HT-29 (cell line): Measurements from ENCODE around the gene IVD. TPM values are rescaled to one million over a fixed set of nuclear protein-coding genes. Genes with fewer than 3 reads are reported as not detected.
A peak's percentile ranks its signal among the peaks of the same experiment; 100 is the strongest.

ENCODE experiments used
- DNase-seq: peaks from one replicate; pipeline ENCODE4 v3.0.0-alpha.2; 2015; ENCODE audit warnings: low spot score
- total RNA-seq: library from RNA; depleted of rRNA; stranded (reverse); fragments of >200 nt; shearing (Covaris generic); gene quantifications from 2 replicates; pipeline ENCODE4 v1.2.3, GENCODE V29; 2014; rRNA removed

IVD gene
- total RNA-seq, 1 experiment from 2014 or later: 44.6 TPM

DNA sequence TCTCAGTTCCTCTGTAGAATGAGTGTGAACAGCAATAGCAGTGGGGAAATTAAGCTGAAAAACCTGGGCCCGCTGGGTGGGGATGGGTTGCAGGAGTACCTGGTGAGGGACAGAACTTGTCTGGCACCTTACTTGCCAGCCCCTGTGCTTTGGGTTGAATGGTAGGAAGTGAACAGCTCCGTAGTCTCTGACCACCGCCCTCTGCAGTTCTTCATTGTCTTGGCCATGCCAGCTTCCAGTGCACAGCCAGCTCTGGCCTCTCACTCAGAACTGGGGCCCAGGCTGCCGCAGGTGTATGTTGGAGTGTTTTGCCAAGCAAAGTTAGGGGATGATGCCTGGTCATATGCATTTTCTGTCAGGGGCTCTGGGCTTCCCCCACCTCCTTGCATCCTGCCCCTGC is 51.1 kb downstream of the IVD start:
- DNase-seq: no peak

DNA sequence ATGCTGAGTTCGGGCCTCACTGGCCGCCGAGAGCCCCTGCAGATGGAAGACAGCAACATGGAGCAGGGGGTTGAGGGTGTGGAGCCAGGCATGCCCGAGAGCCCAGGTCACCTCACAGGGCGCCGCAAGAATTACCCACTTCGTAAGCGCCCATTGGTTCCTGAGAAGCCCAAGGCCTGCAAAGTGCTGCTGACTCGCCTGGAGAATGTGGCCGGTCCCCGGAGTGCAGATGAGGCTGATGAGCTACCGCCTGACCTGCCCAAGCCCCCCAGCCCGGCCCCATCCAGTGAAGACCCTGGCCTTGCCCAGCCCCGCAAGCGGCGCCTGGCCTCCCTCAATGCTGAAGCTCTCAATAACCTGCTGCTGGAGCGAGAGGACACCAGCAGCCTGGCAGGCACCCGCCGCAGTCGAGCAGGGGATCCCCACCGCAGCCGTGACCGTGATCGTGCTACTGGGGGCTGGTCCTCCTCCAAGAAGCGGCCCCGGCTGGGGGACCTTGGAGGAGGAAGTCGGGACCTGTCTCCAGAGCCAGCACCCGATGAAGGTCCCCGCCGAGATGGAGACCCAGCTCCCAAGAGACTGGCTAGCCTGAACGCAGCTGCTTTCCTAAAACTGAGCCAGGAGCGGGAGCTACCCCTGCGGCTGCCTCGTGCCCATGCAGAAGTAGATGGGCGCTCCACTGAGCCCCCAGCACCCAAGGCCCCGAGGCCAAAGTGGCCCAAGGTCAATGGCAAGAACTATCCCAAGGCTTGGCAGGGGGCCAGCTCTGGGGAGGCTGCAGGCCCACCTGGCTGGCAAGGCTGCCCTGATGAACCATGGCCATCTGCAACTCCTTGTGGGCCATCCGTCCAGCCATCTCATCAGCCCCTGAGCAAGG is 53.1 kb downstream of the IVD start:
- no peak for DNase-seq

DNA sequence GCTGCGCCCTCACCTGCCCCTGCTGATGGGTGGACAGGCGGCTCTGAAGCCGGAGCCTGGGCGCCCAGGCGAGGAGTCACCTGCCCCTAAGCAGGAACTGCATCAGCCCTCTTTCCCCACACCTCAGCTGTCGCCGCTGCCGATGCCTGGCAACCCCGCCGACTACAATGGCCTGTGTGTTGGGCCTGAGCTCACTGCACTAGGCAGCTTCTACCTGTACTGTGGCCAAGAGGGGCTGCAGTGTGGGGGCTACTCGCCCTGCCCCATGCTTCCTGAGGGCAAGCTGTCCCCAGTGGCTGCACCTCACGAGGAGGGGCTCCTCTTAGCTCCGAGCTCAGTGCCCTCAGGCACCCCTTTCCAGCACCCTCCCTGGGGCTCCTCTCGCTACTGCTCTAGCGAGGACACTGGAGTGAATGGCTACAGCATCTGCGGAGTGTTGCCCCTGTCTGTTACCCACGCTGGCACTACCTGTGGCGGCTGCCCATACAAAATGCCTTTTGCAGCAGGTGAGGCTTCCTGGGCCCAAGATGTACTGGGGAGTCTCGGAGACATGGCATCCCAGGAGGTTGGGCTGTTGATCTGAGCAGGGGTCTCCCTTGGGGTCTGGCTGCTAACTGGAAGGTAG is 53.9 kb downstream of the IVD start:
- DNase-seq: no peak

DNA sequence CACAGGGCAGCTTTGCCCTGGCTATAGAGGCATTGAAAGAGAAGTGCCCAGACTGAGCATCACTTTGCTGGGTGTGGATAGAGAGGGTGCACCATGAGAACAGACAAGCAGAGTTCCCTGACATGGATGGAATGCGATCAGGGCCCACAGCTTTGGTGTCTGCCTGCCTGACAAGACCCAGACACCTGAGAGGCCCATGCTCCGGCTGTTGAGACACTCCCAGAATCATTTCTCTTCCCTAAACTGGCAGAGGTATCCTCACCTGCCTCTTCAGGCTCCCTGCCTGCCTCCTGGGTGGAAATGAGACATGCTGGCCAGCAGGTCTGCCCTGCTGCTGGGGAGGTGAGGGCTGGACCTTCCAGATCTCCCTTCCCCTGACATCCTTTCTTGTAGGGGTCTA is 54.8 kb downstream of the IVD start:
- DNase-seq: no peak

DNA sequence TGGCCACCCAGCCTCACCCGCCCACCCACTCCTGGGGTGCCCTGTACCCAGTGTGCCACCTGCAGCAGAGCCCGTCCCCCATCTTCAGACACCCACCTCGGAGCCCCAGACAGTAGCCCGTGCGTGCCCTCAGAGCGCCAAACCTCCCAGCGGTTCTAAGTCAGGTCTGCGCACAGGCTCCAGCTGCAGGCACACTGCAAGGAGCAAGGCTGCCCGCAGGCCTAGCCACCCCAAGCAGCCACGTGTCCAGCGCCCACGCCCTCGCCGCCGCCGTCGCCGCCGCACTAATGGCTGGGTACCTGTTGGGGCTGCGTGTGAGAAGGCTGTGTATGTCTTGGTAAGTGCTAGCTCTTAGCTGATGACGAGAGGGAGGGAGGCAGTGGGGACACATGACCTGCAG is 56.4 kb downstream of the IVD start:
- no peak for DNase-seq

DNA sequence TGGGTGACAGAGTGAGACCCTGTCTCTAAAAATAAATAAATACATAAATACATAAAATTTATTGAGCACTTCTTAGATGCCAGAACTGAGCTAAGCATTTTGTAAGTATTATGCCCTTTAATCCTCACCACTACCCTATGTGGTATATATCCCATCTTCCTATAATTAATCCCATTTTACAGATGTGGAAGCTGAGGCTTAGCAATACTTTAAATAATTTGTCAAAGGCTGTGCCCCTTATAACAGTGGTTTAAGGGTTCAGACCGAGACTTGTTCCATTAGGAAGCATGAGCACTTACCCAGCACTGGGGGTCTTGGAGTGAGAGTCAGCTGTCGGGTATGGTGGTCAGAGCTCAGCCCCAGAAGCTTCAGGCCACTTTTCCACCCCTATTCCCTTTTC is 57.7 kb downstream of the IVD start:
- no peak for DNase-seq

DNA sequence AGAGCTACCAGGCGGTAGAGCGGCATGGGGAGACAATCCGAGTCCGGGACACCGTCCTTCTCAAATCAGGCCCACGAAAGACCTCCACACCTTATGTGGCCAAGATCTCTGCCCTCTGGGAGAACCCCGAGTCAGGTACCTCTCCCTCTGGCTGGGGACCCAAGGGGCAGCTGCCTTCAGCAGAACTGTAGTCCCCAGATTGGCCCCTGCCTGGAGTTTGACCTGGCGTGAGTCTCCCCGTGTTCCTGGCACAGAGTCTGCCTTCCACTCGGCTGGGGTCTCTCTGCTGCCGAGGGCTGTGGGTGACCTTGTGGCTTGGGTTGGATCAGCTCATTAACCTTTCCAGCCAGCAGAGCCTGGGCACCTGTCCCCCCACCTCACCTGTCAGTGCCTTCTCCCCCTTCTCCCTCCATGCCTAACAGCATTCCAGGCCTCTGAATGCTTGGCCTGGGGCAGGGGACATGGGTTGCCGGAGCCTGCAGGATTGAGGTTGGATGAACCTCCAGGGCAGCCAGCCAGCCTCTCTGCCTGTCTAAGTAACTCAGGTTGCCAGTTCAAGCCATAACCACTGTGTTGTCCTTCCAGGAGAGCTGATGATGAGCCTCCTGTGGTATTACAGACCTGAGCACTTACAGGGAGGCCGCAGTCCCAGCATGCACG is 58.4 kb downstream of the IVD start:
- DNase-seq: no peak

DNA sequence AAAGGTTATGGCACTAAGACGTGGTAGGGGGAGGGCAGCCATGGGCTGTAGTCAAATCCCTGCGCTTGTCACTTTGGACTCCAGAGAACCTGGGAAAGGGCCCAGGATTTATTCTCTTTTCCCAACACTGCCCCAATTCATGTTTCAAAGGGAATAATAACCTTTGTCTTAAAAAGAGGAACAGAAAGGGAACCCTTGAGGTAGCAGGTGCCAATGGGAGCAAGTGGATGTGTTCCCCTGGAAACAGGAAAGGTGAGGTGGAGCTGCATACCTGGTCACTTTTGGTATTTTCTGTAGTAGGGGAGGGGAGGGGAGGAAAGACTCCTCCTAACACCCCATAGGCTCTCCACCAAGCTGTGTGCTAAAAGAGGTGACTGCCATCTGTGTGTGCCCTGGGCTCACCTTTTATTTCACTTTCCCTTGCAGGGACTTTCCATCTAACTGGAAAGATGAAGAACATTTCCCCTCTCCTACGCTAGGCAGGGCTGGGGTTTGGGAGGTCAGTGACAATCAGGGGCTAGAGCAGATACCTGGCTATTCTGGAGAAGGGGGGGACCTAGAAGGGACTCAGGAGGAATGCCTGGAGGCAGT is 59.1 kb downstream of the IVD start:
- no peak for DNase-seq

DNA sequence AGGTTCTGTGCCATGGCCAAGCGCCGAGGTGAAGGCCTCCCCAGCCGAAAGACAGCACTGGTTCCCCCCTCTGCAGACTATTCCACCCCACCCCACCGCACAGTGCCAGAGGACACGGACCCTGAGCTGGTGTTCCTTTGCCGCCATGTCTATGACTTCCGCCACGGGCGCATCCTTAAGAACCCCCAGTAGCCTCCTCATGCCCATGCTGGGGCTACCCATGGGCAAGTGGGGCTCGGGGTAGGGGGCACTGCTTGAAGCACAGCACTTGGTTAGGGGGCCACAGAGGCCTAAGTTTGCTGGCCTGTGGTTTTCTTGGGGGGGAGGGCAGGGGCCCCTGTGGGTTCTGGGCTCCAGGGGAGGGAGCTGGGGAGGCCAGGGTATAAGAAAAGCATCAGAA is 60.3 kb downstream of the IVD start:
- no peak for DNase-seq

DNA sequence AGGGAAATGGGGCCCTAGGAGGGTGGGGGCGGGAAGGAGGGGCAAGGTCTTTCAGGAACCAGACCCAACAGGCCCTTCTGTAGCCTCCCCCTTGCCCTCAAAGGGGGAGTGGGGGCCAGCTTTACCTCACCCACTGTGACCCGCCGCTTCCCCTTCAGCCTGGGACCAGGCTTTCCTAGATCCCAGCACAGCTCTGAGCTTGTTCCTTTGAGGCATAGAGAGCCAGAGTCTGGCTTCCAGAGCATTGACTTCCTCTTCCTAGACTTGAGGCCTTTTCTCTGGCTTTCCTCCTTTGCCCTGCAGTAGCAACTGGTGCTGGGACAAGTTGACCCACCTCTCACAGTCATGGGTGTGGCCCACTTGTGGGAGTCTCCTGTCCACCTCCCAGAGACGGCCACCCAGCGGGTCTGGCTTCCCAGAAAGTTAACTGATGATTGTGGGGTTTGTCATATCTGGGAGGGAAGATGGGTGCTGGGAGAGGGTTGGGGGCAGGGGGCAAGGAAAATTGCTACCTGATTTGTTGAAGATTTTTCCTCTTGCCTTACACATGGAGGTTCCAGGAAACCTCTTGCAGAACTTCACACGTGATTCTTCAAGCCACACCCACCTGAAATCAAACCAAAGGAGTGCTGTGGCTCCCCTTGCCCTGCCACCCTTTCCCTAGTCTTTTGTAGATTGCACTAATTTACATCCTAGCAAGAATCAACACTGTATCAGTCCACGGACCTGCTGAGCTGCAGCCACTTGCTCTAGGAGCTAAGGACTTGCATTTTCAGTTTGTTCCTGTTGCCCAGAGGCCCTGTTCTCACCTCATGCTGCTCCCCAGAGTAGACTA is 61.0 kb downstream of the IVD start:
- DNase-seq: no peak

DNA sequence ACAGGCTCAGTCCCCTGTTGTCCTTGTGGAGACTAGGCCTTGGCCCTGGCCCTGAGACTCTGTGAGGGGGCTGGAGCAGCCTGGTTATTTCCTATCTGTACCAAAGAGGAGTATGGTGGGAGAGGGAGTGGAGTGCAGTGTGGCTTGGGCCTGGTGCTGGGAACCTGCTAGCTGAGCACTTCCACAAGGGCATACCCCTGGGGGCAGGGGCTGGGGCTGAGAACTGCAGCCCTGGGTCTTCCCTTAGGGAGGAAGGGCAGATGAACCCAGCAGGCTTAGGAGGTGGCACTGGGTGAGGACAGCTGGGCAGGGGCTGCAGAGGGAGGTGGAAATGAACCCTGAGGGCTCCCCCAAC is 61.6 kb downstream of the IVD start:
- DNase-seq: no peak

DNA sequence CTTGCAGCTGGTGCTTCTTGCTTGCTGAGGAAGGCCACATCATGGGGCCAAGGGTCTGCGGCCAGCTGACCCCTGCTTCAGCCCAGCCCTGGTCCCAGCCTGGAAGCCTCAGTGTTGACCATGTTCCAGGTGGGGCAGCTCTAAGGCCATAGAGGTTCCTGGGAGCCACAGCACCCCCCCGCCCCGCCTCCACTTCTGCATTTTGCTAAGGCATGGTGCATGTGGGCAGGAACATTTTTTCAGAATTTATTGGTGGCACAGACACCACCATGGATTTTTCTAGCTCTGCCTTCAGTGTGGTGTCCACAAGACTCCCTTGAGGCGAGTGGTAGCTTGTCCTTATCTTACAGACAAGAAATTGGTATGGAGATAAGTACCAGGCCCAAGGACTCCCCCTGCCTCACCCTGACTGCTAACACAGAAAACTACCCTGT is 63.3 kb downstream of the IVD start:
- DNase-seq: no peak

DNA sequence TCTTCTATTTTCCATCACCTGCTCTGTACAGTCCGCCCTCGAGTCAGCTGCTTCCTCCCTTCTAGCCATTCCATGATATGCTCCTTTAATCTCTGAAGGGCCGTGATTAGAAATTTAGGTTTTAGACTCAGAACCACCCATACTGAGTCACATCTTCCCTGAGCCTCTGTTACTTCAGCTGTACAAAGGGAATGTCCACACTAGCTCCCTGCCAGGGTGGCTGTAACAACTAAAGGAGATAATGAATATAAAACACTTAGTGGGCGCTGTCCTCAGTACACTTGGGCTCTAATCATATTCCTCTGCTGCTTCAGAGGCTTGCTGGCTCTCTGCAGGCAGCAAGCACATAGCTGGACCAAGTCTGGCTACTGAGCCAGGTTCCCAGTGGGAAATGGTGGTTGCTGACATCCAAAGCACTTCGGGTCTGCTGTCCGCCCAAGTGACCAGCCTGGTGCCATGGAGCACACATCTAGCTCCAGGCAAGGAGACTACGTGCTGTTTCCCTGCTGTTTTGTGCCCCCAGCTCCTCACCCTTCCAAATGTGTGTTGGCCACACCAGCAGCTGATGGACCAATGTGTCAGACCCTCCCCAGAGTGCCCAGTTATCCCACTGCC is 64.3 kb downstream of the IVD start:
- DNase-seq: no peak

DNA sequence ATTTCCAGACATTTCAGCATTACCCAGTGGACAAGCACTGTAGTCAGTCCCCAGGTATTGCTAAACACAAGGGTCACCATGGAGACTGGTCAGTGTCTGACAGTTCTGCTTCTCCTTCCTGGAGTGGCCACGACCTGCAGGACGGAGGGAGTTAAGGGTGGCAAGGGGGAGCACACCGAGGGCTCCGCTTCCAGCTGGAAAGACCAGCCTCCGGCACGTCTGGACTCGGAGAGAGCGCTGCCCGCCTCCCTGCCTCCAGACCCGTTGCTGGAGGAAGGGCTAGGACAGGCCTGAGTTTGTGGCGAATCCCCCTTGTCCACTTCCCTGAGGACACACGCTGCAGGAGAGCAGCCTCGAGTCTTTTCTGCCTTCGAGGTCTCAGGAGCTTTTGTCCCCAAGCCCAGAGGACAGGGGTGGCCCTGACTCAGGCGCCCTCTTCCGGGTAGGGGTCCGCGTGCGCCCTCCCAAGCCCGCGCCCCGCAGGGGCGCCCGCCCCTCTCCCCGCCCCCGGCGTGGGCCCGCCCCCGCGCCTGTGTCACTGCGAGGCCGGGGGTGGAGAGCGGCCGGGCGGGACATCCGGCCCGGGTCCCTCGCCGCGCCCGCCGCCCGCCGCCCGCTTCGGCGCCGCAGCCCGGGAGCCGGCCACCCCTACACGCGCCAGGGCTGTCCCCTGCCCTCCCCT is 65.0 kb downstream of the IVD start, which contains the start of gene CHST14:
TSS of gene CHST14 (plus strand) at position 562 of the 682 bp plus-strand sequence. CDS start 230 bp downstream, outside the sequence.
- peak; percentile 83 for DNase-seq

Other genes starting within 250 kb of the IVD start
- gene BUB1B, start 244.7 kb upstream of the IVD start, total RNA-seq: 39.8 and 40.1 TPM in 2 replicates
- gene PAK6, start 166.7 kb upstream of the IVD start, total RNA-seq: 6.4 and 17.7 TPM in 2 replicates
- not detected in 2 replicates for gene ANKRD63, start 122.7 kb upstream of the IVD start, total RNA-seq
- gene PLCB2, start 97.9 kb upstream of the IVD start, total RNA-seq: 0.38 and 0.91 TPM in 2 replicates
- gene INAFM2, start 82.1 kb upstream of the IVD start, total RNA-seq: 7.9 and 10.2 TPM in 2 replicates
- gene CCDC9B, start 64.9 kb upstream of the IVD start, total RNA-seq: 15.3 and 16.4 TPM in 2 replicates
- 72.8 and 94.3 TPM in 2 replicates for gene PHGR1, start 54.8 kb upstream of the IVD start, total RNA-seq
- 0.81 and 1.3 TPM in 2 replicates for gene DISP2, start 47.6 kb upstream of the IVD start, total RNA-seq
- gene KNSTRN, start 23.1 kb upstream of the IVD start, total RNA-seq: 58.7 and 72.9 TPM in 2 replicates
- 26.6 and 26.7 TPM in 2 replicates for gene BAHD1, start 35.2 kb downstream of the IVD start, total RNA-seq
- 8.6 and 9.0 TPM in 2 replicates for gene CHST14, start 65.2 kb downstream of the IVD start, total RNA-seq
- 19.6 and 21.7 TPM in 2 replicates for gene CCDC32, start 159.2 kb downstream of the IVD start, total RNA-seq
- 26.7 and 38.7 TPM in 2 replicates for gene RPUSD2, start 163.5 kb downstream of the IVD start, total RNA-seq
- 13.1 and 17.7 TPM in 2 replicates for gene KNL1, start 188.5 kb downstream of the IVD start, total RNA-seq